HG02678 (cell line): ENCODE measurements around the gene HPS6.
A peak's percentile ranks its signal among the peaks of the same experiment; 100 is the strongest.

Source experiments
- ATAC-seq: cut with Tn5 transposase; IDR thresholded peaks from one replicate; pipeline ENCODE4 v1.9.1; 2021; ENCODE audit warnings: mild to moderate bottlenecking, moderate library complexity; ENCODE audit not compliant: unreplicated experiment

Gene HPS6

GRCh38 chr10:102067091-102067916 is 2.2 kb downstream of the HPS6 start:
- ATAC-seq: no peak

- no peak for ATAC-seq
Observed at GRCh38 chr10:102068216-102068615, 3.1 kb downstream of the HPS6 start.

GRCh38 chr10:102069071-102069470 is 3.9 kb downstream of the HPS6 start:
- no peak for ATAC-seq

- no peak for ATAC-seq
Observed at GRCh38 chr10:102072673-102073527, 7.8 kb downstream of the HPS6 start.

GRCh38 chr10:102083541-102083940 is 18.4 kb downstream of the HPS6 start:
- ATAC-seq: no peak

GRCh38 chr10:102085336-102085735 is 20.2 kb downstream of the HPS6 start:
- ATAC-seq: no peak

- no peak for ATAC-seq
Observed at GRCh38 chr10:102086196-102086595, 21.0 kb downstream of the HPS6 start.

- no peak for ATAC-seq
Observed at GRCh38 chr10:102090772-102091171, 25.6 kb downstream of the HPS6 start.

- ATAC-seq: no peak
Observed at GRCh38 chr10:102096449-102096848, 31.3 kb downstream of the HPS6 start.

- no peak for ATAC-seq
Observed at GRCh38 chr10:102101152-102101551, 36.0 kb downstream of the HPS6 start.

- no peak for ATAC-seq
Observed at GRCh38 chr10:102102421-102102820, 37.3 kb downstream of the HPS6 start.

GRCh38 chr10:102106998-102107397 is 41.8 kb downstream of the HPS6 start:
- ATAC-seq: no peak

GRCh38 chr10:102109166-102110116 is 44.3 kb downstream of the HPS6 start:
- no peak for ATAC-seq

- no peak for ATAC-seq
Observed at GRCh38 chr10:102111276-102111675, 46.1 kb downstream of the HPS6 start.

GRCh38 chr10:102112210-102112817 is 47.2 kb downstream of the HPS6 start:
- ATAC-seq: no peak

GRCh38 chr10:102113261-102113955 is 48.3 kb downstream of the HPS6 start:
- ATAC-seq: no peak

- peak; percentile 6 for ATAC-seq
Observed at GRCh38 chr10:102113956-102114857, 49.1 kb downstream of the HPS6 start.

- peak; percentile 72 for ATAC-seq
Observed at GRCh38 chr10:102114861-102115618, 49.9 kb downstream of the HPS6 start.
